Adipose tissue (tissue), 3 donors: Measurements from ENCODE around the gene PMEL. TPM values are rescaled to one million over a fixed set of nuclear protein-coding genes. Genes with fewer than 3 reads are reported as not detected.
"Not testable (repeated sequence)": the region's sequence is repeated elsewhere in the genome, so short reads cannot be mapped to it uniquely, and the experiment has no call there.

Experiments used
- H3K27ac ChIP-seq: one replicate; pipeline ENCODE4 v1.5.1; 2013; ENCODE audit warnings: low read depth, low read length
- WGBS, 3 donors: extraction: QIAGEN DNeasy Blood & Tissue Kit; methylation state at CpG; one replicate each; pipeline ENCODE4 v1.1.7; 2013; 5-methylcytosine and 5-hydroxymethylcytosine counted together
- polyA plus RNA-seq, 3 donors: library from polyadenylated mRNA; stranded (reverse); fragments of 200-250 nt; gene quantifications; one replicate each; pipeline ENCODE4 v1.2.3, GENCODE V29; 2013
- donor health status: healthy with polysubstance abuse.
- donor health status: Bipolar disorder and iron deficiency.
- donor health status: healthy.

Gene PMEL
- polyA plus RNA-seq, result 1 to 10 TPM in 2 of 3 donors, under 1 TPM in 1; 0.42 to 2.9 (median 1.7) TPM

DNA sequence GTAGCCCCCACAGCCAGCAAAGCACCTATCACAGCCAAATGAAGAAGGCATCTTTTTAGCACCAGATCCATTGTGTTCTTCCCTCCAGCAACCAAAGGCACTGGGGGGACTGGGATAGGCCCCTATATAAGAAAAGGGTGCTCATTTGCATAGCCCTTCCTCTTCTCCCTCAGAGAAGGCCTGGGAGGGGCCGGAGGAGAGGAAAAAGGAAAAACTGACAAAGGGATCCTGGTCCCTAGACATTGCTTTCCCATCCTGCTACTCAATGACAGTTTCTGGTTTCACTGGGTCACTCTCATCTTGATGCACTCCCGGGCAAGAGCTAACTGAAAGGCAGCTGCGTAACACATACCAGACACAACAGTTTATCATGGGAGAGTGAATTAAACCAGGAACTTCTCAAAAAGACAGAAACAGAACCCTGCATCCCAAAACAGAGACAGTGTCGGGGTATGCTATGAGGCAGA, at the start of gene PMEL:
Gene PMEL (minus strand): TSS at position 102 of the 467 bp plus-strand sequence. CDS start 31 bp downstream, at position 71.
- no peak within 1 kb of the TSS for H3K27ac ChIP-seq
- WGBS, 3 donors, result 2 to 13% (median 7%) methylated on average over 4 of the region's 4 CpGs

DNA sequence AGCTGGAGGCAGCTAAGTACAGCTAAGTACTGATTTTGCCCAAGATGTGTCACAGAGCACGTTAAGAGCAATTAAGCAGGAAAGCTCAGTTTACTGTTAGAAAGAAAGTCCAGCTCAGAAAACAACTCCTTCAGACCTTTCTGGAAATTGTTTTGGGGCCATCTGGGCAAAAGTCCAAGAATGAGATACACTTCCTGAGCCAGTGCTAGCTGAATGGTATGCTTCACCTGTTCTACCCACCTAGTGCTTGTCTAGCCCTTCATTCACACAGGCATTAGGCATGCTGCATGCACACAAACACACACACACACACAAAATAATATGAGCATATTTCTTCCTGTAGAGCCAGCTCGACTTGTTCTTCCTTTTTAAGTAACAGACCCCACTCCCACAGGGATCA, 48.4 kb upstream of the PMEL start:
- H3K27ac ChIP-seq, result no peak overlapping the region
- WGBS, 3 donors, result 42 to 48% (median 46%) methylated on average over 2 of the region's 2 CpGs

DNA sequence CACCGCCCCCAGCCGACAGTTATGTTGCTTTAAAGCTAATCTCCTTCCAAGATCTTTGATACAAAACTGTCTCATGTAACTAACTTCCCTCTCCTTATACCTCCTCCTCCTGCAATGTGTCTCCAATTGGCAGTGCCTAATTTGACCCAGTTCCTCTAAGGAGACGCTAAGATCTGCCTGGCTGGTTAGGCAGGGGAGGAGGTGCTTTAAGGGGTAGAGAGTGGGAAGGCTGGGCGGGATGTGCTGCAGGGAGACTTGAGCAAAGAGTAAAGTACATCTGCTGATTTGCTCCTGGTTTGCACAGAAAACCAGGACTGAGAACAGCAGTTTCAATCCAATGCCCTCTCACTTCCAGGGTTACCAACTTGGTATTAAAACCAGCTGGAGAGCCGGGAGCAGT, 47.6 kb upstream of the PMEL start:
- H3K27ac ChIP-seq, result no peak overlapping the region
- 78 to 87% (median 80%) methylated on average over 5 of the region's 5 CpGs for WGBS, 3 donors

DNA sequence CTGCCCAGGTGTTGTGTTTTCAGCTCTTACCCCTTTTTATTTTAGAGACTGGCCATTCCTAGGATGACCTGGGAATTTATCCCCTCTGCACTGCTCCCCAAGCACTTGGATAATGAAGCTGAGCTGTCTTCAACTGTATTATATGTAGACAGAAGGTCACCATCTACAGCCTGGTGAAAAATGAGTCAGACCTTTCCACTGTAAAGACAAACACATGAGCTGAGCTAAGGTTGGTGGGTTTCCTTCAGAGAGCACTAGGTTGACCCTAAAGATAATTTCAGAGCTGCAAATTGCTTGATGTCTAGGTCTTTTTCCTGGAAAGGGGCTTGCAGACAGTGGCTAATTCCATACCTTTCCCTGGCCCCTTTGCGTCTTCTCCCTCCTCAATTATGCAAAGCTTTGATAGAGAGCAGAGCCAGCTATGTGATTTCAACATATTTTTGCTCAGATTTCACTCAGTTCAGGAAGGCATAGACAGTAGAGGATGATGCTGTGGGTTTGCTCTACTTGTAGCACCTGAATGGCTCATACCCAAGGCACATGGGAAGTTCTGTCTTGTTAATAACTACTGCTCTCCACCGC, 45.8 kb upstream of the PMEL start:
- WGBS, 3 donors, result 80 to 91% (median 84%) methylated on average over 2 of the region's 2 CpGs
- H3K27ac ChIP-seq, result no peak overlapping the region

DNA sequence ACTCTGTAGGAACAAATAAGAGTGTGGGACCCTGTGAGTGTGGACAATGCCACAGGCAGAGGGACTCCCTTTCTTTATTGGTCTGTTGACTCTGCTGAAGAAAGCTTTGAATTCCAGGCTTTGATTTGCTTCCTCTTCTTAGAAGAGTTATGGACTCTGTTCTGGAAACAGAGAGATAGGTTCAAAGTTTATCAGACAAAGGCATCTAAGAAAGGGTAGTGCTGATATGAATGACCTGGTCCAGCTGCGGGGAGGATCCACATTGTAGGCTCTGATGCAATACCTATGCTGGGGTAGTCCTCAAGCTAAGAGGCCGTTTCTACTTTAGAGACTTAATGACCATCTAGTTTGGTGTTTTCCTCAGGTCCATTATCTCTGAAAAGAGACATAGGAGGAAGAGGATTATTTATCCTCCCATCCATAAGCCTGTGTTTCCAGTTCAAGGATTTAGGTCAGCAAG, 44.3 kb upstream of the PMEL start:
- no peak overlapping the region for H3K27ac ChIP-seq
- WGBS, 3 donors, result 52 to 66% (median 64%) methylated on average over 2 of the region's 2 CpGs

DNA sequence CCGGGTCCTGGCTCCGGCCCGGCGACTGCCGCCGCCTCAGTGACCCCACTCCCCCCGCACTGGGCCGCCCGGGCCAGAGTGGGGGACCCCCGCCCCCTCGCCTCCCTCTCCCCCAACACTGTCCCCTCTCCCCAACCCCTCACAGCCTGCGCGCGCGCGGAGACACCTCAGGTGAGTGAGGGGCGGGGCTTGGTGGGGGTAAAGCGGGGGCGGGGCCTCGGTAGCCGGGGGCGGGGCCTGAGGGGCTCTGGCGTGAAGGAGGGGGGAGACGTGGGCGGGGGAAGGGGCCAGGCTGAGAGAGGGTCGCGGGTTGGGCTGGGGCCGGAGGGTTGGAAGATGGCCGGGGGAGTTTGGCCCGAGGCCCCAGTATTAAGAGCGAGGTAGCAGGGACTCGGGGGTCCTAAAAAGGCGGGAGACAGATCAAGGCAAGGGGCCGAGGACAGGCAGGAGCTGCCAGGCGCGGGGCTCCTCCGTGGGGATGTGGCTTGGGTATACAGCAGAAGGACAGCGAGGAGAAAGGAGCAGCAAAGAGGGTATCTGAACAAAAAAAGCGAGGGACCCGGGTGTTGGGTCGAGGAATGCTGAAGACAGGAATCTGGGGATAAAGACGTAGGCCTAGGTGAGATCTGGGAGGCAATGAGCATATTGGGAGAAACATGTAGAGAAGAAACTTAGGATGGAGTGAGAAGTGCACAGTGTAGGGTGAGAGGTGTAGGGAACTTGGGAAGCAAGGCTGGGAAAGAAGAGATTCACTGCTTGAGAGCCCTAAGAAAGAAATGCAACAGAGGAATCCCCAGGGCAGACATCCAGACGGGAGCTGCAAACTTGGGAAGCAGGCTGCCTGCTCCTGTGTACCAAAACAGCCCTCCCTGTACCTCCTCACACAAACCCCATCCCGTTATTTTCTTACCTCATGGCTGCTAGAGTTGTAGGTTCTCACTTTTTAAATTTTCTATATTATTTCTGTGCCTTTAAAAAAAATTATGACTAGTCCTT, 42.0 kb upstream of the PMEL start:
- 2% methylated on average over 30 to 43 of the region's 44 CpGs for WGBS, 3 donors

DNA sequence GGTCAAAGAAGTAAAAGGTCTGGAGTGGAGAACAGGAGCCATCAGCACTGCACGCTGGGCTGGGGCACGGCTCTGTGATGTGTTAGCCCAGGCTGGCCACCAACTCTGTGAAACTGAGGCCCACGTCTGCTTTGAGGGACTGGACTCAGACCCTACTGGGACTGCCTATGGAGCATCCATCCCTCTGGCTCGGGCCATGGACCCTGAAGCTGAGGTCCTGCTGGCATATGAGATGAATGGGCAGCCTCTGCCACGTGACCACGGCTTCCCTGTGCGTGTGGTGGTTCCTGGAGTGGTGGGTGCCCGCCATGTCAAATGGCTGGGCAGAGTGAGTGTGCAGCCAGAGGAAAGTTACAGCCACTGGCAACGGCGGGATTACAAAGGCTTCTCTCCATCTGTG, 38.4 kb upstream of the PMEL start:
- 89 to 94% (median 92%) methylated on average over 10 of the region's 10 CpGs for WGBS, 3 donors
- no peak overlapping the region for H3K27ac ChIP-seq

More for the DNA sequence above, 42.0 kb upstream of the PMEL start:
- no peak overlapping the region for H3K27ac ChIP-seq

DNA sequence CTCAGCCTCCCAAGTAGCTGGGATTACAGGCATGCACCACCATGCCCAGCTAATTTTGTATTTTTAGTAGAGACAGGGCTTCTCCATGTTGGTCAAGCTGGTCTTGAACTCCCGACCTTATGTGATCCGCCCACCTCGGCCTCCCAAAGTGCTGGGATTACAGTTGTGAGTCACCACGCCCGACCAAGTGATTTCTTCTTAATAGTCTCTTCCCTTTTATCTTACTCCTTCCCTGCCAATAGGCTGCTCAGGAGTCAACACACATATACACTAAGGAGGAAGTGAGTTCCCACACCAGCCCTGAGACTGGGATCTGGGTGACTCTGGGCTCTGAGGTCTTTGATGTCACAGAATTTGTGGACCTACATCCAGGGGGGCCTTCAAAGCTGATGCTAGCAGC, 37.5 kb upstream of the PMEL start:
- 85 to 89% (median 85%) methylated on average over 5 of the region's 5 CpGs for WGBS, 3 donors
- H3K27ac ChIP-seq, result not testable (repeated sequence)

DNA sequence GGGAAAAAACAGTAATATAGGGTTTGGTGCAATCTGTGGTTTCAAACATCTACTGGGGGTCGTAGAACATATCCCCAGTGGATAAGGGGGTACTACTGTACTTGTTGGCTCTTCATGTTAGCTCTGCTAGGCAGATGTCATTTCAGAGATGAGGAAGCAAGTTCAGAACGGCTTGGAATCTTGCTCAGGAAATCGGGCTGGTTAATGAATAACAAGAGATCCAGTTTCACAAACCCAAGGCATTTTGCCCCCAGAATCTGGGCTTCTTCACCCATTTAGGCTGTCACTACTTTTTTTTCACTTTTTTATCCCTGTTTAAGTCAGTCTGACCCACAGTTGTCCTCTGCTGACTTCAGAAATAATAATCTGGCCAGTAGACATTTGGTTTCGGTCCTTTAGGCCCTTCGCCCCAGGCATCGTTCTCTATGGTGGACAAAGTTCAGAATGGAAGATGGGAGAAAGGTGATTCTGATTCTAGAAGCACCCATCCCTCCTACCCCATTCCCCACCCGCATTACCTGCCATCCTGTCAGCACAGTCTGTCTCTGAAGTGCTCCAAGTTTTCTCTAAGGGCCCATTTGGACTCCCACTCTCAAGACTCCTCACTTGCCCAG, 35.8 kb upstream of the PMEL start:
- no peak overlapping the region for H3K27ac ChIP-seq
- WGBS, 3 donors, result 55 to 80% (median 74%) methylated on average over 7 of the region's 7 CpGs

DNA sequence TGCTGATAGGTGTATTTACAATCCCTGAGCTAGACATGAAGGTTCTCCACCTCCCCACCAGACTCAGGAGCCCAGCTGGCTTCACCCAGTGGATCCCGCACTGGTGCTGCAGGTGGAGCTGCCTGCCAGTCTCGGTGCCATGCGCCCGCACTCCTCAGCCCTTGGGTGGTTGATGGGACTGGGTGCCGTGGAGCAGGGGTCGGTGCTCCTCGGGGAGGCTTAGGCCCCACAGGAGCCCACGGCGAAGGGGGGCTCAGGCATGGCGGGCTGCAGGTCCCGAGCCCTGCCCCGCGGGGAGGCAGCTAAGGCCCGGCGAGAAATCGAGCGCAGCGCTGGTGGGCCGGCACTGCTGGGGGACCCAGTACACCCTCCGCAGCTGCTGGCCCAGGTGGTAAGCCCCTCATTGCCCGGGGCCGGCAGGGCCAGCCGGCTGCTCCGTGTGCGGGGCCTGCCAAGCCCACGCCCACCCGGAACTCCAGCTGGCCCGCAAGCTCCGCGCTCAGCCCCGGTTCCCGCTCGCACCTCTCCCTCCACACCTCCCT, 34.2 kb upstream of the PMEL start:
- H3K27ac ChIP-seq, result not testable (repeated sequence)
- WGBS, 3 donors, result 93 to 97% (median 95%) methylated on average over 25 to 33 of the region's 33 CpGs

DNA sequence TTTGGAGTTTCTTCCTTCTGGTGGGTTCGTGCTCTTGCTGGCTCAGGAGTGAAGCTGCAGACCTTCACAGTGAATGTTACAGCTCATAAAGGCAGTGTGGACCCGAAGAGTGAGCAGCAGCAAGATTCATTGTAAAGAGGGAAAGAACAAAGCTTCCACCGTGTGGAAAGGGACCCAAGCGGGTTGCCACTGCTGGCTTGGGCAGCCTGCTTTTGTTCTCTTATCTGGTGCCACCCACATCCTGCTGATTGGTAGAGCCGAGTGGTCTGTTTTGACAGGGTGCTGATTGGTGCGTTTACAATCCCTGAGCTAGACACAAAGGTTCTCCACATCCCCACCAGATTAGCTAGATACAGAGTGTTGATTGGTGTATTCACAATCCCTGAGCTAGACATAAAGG, 33.7 kb upstream of the PMEL start:
- not testable (repeated sequence) for H3K27ac ChIP-seq
- WGBS, 3 donors, result 69 to 82% (median 77%) methylated on average over 5 to 6 of the region's 6 CpGs

DNA sequence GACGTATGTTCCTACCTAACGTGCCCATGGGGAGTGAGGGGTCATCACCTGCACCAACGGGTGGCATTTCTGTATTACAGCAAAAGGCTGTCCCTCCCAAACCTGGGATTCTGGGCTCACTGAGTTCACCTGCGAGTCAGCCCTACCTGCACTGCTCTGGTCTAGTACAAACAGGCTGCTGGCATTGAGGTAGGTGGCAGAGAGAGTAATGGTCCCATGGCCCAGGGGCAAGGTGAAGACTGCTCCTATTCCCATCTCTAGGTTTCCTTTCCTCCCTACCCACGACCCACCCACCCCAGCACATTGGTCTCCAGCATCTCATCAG, 31.7 kb upstream of the PMEL start:
- WGBS, 3 donors, result 0 to 1% (median 1%) methylated on average over 5 of the region's 5 CpGs

DNA sequence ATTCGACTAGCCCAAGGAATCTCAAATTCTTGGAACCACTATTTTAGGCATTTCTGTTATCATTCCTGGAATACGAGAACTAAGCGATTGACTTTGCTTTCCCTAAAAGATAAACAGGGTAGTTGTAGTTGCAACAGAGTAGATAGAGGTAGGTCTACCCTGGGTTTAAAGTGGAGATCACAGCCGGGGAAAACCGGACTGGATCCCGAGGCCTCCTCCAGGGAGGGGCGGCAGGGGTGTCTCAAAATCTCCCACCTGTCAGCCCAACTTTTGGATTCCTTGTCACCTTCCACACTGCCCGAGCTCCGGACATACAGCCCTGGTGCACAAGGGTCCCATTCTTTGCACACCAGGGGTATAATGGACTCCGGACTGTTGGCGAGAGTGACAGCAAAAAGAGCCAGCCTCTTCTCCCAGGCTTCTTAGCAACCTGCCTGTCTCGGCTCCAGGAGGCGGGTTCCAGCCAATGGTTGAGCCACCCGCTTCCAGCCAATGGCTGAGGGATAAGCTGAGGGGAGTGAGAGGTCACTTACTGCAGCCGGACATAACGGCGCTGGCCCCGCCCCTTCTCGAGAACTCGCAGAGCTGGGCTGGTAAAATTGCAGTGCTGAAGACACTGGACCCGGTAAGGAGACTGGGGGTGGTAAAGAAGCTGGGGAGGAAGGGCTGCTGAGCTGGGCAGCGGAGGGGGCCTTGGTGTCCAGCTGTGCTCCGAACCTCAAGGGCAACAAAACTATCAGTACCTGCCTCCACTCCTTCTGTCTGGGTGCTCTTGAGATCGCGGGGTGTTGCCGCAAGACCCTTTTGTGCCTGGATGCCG, 31.1 kb upstream of the PMEL start, which contains the start of gene SUOX:
Gene SUOX (plus strand): TSS at position 562 of the 820 bp plus-strand sequence. CDS start 4,946 bp downstream, outside the sequence.
- H3K27ac ChIP-seq, result no peak within 1 kb of the TSS
- 0 to 1% (median 1%) methylated on average over 27 of the region's 27 CpGs for WGBS, 3 donors

More for the DNA sequence above, 31.7 kb upstream of the PMEL start:
- no peak overlapping the region for H3K27ac ChIP-seq

DNA sequence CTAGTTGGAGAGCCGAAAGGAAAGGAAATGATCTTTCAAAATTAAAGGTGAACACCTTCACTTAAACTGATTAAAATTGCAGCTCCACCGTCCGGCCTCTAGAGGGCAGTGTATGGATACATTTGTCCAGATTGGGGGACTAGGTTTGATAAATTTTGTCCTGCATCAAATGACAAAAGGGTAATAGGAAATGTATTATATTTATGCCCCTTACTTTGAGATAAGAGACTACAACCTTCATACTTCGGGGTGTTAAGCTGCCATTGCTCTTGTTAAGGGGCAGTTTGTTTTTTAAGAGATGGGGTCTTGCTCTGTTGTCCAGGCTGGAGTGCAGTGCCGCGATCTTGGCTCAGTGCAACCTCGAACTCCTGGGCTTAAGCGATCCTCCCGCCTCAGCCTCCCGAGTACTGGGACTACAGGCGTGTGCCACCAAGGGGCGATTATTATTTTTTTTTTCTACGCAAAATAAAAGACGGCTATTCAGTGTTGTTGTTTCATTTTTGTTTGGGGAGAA, 30.4 kb upstream of the PMEL start:
- 15 to 25% (median 21%) methylated on average over 14 of the region's 14 CpGs for WGBS, 3 donors
- no peak overlapping the region for H3K27ac ChIP-seq

DNA sequence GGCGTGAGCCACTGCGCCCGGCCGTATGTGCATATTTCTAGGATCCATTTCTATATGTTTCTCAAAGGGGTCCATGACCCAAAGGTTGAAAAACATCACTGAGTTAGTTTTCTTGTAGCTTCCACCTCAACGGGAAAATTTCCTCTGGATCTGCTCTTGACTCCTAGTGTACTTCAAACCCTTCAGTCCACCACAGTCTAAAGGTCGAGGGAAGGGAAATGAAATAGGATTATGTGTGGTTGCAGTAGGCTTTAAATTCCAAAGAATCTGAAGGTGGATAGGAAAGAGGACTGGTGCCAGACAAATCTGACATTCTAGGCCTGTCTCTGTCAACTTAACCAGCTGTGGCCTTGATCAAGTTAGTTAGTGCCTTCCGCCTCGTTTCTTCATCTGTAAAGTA, 29.5 kb upstream of the PMEL start:
- no peak overlapping the region for H3K27ac ChIP-seq
- WGBS, 3 donors, result 72 to 82% (median 80%) methylated on average over 8 of the region's 8 CpGs

DNA sequence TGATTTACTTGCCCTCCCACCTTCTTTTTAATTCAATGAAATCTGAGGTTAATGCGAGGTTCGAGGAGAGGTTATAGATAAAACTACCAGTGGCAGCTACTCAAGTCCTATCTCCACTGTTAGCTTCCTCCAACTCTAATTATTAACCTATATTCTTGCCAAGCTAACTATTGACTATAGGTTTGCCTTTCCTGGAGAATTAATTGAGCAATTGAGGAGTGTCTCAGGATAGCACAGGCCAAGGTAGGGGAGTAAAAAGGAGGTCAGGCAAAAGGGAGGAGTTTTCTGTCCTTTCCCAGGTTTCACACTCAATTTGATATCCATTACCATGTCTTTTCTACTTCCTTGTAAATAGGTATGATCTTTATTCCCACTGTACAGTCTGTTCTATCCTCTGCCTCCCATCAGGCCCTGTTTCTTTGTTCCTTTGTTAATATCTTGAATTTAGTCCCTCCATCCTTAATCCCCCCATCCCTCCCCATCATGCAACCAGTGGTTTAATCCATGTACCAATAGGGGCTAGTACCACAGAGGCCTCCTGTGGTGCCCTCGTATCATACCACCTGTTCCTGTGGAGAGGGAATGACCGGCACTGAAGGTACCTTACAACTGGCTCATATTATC, 27.5 kb upstream of the PMEL start:
- 64 to 87% (median 78%) methylated on average over 4 of the region's 4 CpGs for WGBS, 3 donors
- H3K27ac ChIP-seq, result no peak overlapping the region

DNA sequence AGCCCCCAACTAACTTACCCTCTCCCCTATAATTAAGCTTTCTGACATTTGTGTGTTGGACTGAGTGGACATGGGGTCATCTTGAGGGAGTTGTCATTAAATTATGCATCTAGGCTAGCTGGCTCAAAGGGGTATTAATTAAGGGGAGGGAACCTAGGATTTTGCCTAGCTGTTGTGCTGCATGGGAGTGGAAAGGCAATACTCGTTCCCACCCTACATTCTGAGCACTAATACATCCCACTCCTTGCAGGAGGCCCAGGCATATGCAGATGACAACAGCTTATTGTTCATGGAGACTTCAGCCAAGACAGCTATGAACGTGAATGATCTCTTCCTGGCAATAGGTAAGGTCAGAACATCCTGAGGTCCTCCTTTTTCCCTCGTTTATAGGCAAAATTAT, 25.3 kb upstream of the PMEL start:
- H3K27ac ChIP-seq, result no peak overlapping the region
- WGBS, 3 donors, result 84 to 90% (median 85%) methylated on average over 3 of the region's 3 CpGs
